Ammon's horn (tissue), 1 donor: ENCODE data around the gene LIX1L.

Experiments used
- DNase-seq: peaks from one replicate; pipeline ENCODE4 v3.0.0-alpha.2; 2016; ENCODE audit warnings: low spot score

LIX1L gene

GRCh38 chr1:145963265-145964019 lies 5.6 kb upstream of the LIX1L start:
- DNase-seq = no peak

DNA sequence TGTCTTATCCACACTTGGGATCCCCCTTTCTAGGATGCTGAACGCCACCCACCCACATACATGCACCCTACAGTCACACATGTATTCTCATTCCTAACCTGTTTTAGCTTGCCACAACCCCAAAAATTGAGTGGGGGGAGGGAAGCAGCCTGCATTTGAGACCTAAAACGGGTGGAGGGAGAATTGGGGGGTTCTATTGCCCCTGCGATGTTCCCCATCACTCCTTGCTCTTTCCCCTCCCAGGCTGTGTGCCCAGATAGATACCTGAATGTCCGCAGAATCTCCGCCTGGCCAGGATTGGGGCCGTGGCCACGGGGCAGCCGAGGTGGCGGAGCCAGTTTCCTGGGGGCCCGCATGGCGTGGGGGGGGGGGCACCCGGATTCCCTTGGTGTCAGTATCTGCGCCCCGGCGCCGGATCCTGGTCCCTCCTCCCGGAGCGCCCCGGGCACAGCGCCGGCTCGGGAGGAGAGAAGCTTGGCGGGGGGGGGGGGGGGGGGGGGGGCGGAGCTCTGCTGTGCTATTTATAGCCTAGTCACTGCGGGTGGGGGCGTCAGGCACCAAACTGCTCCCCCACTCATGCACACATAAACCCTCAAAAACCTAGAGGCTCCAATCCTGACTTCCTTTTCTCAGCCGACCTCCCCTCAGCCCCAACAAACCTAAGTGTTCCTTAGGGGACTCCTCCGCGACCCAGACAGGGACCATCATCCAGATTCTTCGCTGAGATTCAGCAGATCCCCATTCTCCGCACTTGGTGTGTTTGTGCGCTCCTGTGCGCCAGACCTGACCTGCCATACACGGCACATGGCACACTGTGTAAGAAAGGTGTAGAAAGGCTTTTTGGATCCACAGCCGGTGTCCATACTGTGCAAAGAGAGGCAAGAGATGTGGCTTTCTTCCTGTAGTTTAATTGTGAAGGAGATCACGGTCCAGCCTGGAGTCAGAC lies 4.6 kb upstream of the LIX1L start:
- DNase-seq = peak; percentile 82

DNA sequence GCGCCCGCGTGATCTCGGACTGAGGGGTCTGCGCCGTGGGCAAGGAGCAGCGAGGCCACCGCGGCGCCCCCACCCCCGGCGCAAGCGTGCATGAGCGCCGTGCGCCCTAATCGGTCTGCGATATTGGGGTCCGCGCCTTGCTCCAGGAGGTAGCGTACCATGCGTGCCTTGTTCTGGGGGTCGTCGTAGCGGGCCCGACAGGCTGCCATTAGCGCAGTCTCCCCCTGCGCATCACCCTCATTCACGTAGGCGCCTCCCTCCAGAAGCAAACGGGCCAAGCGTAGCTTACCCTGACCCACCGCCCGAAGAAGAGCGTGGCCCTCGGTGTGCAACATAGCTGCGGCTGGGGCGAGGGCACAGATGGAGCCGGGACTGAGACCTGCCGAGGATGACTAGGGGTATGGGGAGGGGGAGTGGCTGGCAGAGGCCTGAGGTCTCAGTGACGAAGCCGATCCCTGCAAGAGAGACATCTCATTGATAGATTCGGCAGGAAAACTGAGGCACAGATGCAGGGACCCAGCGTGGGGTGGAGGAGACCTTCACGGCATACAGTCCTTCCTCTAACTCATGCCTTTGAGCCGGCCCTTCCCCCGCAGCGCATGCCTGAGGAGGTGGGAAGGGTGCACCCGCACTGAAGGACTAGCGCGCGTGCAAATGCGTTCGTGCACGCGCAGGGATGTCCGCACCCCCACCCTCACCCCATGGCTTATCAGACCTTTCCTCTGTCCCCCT lies 3.8 kb upstream of the LIX1L start:
- peak; percentile 75 for DNase-seq

GRCh38 chr1:145961109-145961424 lies 3.2 kb upstream of the LIX1L start:
- DNase-seq = no peak

DNA sequence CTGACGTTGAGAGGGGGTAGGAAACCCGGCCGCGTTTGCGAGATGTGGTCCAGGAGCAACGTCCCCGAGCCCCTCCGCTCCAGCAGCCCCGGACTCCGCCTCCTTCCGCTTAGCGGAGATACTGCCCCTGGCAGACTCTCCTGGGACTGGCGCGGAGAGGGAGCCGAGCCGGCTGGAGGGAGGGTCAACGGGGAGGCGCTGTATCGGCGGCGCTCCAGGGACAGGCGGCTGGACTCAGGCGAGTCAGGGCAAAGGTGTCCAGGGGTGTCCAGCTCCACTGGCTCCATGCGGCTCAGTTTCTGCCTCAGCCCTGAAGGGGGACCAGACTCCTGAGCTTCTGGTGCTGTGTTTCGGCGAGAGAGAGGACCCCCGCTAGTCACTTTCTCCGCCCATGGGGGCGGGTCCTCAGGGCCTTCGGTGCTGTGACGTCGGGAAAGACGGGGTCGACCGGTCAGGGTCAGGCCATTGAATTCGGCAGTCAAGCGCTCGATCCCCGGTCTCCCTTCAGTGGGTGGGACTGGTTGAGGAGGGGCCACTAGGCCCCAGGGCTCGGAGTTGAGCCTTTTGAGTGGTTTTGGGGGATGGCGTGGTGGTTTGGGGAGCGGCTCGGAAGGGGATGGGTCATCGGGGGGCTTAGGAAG lies 2.8 kb upstream of the LIX1L start:
- DNase-seq = peak; percentile 79

GRCh38 chr1:145959957-145960467 lies 2.2 kb upstream of the LIX1L start:
- no peak for DNase-seq

- no peak for DNase-seq
Observed at GRCh38 chr1:145959333-145959732, 1.5 kb upstream of the LIX1L start.

DNA sequence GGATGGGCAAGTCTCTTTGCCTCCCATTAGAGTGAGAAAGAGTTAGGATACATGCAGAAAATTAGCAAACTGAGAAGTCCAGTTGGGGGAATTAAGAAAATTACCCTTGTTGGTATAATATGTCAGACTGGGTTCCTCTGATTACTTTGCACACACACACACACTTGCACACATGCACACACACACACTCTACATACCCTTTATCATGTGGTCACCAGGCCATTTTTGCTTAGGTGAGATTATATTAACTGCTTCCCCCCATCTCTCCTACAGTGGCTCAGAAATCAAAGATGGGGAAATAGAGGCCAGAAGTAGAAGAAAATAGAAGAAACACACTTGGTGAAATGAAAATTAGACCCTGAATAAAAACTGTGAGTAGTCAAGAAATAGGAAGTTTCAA lies 917 bp upstream of the LIX1L start:
- DNase-seq = no peak

- DNase-seq = no peak
Observed at GRCh38 chr1:145956781-145957442, 905 bp downstream of the LIX1L start.

DNA sequence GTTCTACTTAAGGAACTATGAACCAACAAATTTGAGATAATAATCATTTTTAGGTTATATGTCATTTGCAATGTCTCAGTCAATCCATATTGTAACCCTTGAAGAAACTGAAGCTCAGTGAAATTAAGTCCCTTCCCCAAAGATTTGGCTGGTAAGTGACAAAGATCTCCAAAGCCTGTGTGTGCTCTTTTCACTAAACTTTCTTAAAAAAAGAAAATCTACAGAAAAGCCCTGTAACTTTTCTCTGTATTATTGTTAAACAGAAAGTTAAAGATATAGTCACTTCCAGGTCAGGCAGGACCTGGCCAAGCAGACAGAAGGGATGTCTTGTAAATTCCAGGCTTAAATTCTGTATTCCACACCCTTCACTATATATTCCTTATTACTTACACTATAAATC lies 1.5 kb downstream of the LIX1L start:
- no peak for DNase-seq

DNA sequence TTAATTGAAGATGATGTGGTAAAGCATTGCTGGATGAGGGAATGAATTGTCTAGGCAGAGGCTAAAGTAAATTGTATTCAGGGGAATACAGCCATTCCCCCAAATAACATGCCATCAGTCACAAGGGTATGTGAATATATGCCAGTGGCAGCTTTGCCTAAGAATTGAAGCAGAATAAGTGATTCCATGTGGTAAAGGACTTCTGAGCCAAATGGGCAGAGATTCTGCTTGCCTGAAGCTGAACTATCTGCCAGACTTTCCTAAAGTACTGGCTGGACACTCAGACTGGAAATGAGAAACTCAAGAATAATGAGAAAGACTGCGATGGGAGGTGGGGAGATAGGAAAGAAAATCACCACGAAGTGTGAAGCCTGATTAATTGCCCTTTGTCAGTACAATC lies 2.4 kb downstream of the LIX1L start:
- no peak for DNase-seq

GRCh38 chr1:145953861-145954260 lies 4.0 kb downstream of the LIX1L start:
- DNase-seq = no peak

GRCh38 chr1:145952903-145953302 lies 4.9 kb downstream of the LIX1L start:
- DNase-seq = no peak

DNA sequence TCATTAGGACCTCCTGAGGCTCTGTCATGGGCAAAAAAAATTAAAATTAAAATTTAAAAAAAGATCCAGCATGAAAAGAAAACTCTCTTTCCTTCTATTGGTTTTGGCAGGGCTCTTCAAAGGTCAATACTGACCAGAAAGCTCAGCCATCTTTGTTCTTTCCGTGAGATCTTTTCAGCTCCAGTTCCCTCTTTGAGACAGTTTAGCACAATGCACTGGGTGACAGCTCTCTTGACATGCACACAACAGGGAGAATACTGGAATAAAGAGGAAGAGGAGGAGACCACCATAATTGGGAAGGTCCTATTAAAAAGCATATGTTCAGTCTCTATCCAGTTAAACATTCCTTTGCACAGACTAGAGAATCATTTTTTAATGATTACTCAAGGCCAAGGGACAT lies 6.3 kb downstream of the LIX1L start:
- DNase-seq = no peak

- no peak for DNase-seq
Observed at GRCh38 chr1:145949219-145949618, 8.6 kb downstream of the LIX1L start.

DNA sequence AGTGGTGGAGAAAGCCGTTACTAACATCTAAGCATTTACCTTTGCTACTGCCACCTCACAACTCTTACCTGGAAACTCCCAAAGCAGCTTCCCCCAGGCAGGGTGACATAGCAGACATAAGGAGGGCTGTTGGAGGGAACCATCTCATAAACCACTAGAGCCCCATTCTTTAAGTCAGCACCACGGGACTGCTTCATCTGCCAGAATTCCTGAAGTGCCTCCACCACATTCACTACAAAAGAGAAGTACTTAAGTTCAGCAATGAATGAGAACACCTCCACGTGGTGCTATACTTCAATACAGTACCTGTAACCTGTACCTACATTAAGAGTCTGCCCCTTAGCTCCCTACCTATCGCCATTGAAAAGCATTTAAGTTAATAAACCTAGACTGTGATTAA lies 10.3 kb downstream of the LIX1L start:
- DNase-seq = no peak

DNA sequence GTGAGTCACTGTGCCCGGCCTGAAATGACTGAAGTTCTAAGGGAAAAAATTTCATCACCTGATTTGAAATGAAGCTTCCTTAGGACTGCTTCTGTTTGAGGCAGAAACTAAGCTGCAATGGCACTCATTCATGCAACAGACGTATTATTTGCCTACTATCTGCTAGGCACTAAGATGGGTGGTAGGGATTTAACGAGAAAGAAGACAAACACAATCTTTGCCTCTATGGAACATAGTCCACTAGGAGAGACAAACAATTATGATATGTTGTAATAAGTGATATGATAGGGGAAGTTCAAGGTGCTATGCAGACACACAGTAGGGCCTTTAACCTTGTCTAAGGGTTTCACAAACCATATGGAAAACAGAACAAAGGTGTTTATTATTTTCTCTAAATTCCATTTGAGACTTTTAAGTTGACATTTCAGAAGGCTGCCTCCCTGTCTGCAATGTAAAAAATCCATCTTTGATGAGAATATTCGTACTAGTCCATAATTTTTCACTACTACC lies 11.3 kb downstream of the LIX1L start:
- no peak for DNase-seq

DNA sequence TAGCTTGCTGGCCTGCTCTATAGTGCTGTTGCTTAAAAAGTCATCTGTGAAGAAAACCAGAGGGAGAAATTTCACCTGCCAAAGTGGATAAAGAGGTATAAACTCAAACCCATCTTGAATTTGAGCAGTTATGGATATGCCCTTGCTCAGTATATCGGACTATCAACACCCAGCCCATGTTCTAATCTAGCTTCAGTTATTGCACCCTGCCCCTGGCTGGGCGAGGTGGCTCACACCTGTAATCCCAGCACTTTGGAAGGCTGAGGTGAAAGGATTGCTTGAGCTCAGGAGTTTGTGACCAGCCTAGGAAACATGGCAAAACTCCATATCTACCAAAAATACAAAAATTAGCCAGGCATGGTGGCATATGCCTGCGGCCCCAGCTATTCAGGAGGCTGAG lies 13.3 kb downstream of the LIX1L start:
- DNase-seq = no peak

GRCh38 chr1:145942871-145943270 lies 14.9 kb downstream of the LIX1L start:
- DNase-seq = no peak

- no peak for DNase-seq
Observed at GRCh38 chr1:145942405-145942804, 15.4 kb downstream of the LIX1L start.

- DNase-seq = no peak
Observed at GRCh38 chr1:145937436-145937835, 20.4 kb downstream of the LIX1L start.
